ENCODE measurements around the gene WNT5B. TPM values are rescaled to one million over a fixed set of nuclear protein-coding genes. Genes with fewer than 3 reads are reported as not detected.

Gene WNT5B
- total and polyA plus RNA-seq, 9 of the 15 experiments (the other 6 are each of a cell fraction or from before 2014, with no cell fraction given) = 0.42 to 16.8 (median 5.4) TPM

- TF ChIP-seq SRSF7 (optimal IDR thresholded peaks at IDR 0.05; ENCODE audit: low read depth, low read length) (no peak), PPARD (CRISPR knock-in tag; IDR thresholded peaks at IDR 0.05) (no peak)
Measured at GRCh38 chr12:1657688-1658087, 28.7 kb downstream of the WNT5B start (continued).

DNA sequence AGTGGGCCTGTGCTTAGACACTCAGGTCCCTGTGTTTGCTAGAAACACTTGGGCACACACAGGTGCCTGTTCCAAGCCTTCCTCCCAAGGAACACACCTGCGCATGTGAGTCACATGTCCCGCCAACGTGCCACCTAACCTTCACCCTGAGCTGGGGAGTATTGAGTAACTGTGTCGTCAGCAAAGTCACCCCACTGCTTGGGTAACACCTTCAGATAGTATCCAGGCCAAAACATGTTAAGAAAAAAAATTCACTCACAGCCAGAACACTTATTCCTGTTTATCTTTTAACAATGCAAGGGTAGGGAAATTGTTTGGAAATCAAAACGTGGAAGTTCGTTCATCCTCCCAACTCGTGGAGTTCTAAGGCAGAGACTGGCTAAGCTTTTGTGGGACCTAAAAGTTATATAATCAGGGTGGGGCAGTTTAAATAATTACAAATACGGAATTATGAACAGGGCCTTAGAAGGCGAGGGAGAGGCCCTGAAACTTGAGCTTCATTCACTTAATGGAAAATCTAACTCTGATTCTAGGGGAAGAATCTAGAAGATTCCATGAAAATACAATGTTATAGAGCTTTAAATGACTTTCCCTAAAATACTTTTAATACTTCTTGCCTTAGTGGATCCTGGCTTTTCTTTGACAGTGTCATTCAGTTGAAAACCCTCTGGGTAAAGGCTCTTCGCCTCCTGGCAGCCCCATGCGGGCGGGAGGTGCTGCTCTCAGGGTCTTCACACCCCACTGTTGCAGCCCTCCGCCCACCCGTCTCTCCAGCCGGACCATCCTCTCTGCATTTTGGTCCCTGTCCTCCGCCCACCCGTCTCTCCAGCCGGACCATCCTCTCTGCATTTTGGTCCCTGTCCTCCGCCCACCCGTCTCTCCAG lies 31.5 kb downstream of the WNT5B start:
- Histone ChIP-seq H3K9me3 (replicated peaks; ENCODE audit: control insufficient read depth, insufficient read depth, low read depth, low read length) (peaks cover 2% of the 10 kb centered on the region; the same call in 1 of the 2 replicates), H3K4me2 (ENCODE audit: insufficient read depth, low read length) (no peak overlapping the region), H3K36me3 (ENCODE audit: control insufficient read depth, insufficient read depth, low read length) (no peaks in the 10 kb centered on the region), H3K4me3 (no peak overlapping the region), H3K27me3 (ENCODE audit: control insufficient read depth in 2 of 2, insufficient read depth in 2 of 2, low read length in 2 of 2) (no peaks in the 10 kb centered on the region), H3K9me1 (ENCODE audit: control insufficient read depth, insufficient read depth, low read length) (no peaks in the 10 kb centered on the region), H3K9ac (ENCODE audit: insufficient read depth in 1 of 2, low read depth in 2 of 2, low read length in 2 of 2) (peak overlapping the region in 1 of 2 experiments; percentile 77; a peak in 1 of 4 replicates), H3K27ac (ENCODE audit: extremely low read depth, low read depth, low read length) (no peak overlapping the region), H3K79me2 (ENCODE audit: control insufficient read depth, insufficient read depth, low read length) (no peaks in the 10 kb centered on the region), H3K4me1 (replicated peaks in 1 of 2; ENCODE audit: control insufficient read depth in 2 of 2, insufficient read depth in 2 of 2, low read length in 2 of 2) (peaks cover 12 to 19% of the 10 kb centered on the region in 2 experiments; a peak in 4 of 5 replicates), H4K20me1 (replicated peaks; ENCODE audit: control insufficient read depth, insufficient read depth, low read length) (no peaks in the 10 kb centered on the region), H2AFZ (ENCODE audit: low read depth, low read length) (no peak overlapping the region)
- CTCF ChIA-PET (ENCODE audit: low intra/inter-chr PET ratio) = interaction anchor here (0.6 kb wide), 1 partner anchor 360 kb away, joined by 3 read pairs; no protein-coding TSS in a partner anchor
- ATAC-seq = no peak
- peak; percentile 66 for FAIRE-seq
- DNase-seq (ENCODE audit: extremely low read depth in 1 of 4, low spot score in 3 of 4) = no peak
- 73% methylated on average over 15 of the region's 20 CpGs for WGBS (ENCODE audit: insufficient coverage, low coverage, missing lambda C conversion rate)
- in situ Hi-C loops (cut with MboI) (no loop called here), intact Hi-C loops (cut with micrococcal nuclease) (loop anchor here (2.0 kb wide), 1 partner anchor 30 kb away; the partner anchor contains the start of gene ADIPOR2)
- no TSS peak for BruUV-seq (replicated peaks)
- POLR2A ChIA-PET = no interaction called here
- TF ChIP-seq ZNF584 (CRISPR knock-in tag; IDR thresholded peaks at IDR 0.05; ENCODE audit: low read depth) (no peak), CREM (IDR thresholded peaks at IDR 0.05; ENCODE audit: low read depth) (0 out of 2 replicates have a peak, but pooled peaks have one; percentile 28), ZNF175 (CRISPR knock-in tag; IDR thresholded peaks at IDR 0.05; ENCODE audit: low read depth) (0 out of 2 replicates have a peak, but pooled peaks have one; percentile 37), CEBPB (tag; IDR thresholded peaks at IDR 0.05) (peak; percentile 58), XRCC3 (IDR thresholded peaks at IDR 0.05) (no peak), ARID3B (CRISPR knock-in tag; IDR thresholded peaks at IDR 0.05; ENCODE audit: borderline replicate concordance) (no peak), SMAD1 (IDR thresholded peaks at IDR 0.05; ENCODE audit: low read depth, low read length, partially characterized antibody) (peak; percentile 24)
- TF ChIP-seq, protein P1, sequence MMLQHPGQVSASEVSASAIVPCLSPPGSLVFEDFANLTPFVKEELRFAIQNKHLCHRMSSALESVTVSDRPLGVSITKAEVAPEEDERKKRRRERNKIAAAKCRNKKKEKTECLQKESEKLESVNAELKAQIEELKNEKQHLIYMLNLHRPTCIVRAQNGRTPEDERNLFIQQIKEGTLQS (IDR thresholded peaks at IDR 0.05) = no peak
- TF ChIP-seq, protein P1 (CRISPR knock-in tag; conservative IDR thresholded peaks at IDR 0.05) = no peak
- TF ChIP-seq, protein P2, sequence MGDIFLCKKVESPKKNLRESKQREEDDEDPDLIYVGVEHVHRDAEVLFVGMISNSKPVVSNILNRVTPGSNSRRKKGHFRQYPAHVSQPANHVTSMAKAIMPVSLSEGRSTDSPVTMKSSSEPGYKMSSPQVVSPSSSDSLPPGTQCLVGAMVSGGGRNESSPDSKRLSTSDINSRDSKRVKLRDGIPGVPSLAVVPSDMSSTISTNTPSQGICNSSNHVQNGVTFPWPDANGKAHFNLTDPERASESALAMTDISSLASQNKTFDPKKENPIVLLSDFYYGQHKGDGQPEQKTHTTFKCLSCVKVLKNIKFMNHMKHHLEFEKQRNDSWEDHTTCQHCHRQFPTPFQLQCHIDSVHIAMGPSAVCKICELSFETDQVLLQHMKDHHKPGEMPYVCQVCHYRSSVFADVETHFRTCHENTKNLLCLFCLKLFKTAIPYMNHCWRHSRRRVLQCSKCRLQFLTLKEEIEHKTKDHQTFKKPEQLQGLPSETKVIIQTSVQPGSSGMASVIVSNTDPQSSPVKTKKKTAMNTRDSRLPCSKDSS (IDR thresholded peaks at IDR 0.05; ENCODE audit: low read depth, partially characterized antibody) = no peak

Measured in K562 (cell line).